Activated CD8-positive, alpha-beta T cell treated with anti-CD3 and anti-CD28 coated beads for 36 hours (primary cell): ENCODE data around the gene LRRC18. TPM values are rescaled to one million over a fixed set of nuclear protein-coding genes. Genes with fewer than 3 reads are reported as not detected.

Experiments
- ATAC-seq: fragments of 200-7000 bp; cut with Tn5 transposase; one replicate; pipeline ENCODE4 v1.10.0; 2021; ENCODE audit warnings: mild to moderate bottlenecking, moderate library complexity
- CTCF ChIA-PET: fragments of 350-600 bp; sonication (Branson Sonifier 250); formaldehyde crosslinking; loops from one replicate; lab custom pipeline; 2021; ENCODE audit warnings: antibody characterized with exemption; lab: Charles Lee
- POLR2A ChIA-PET: fragments of 350-600 bp; sonication (Branson Sonifier 250); formaldehyde crosslinking; loops from one replicate; lab custom pipeline; 2021; ENCODE audit warnings: antibody characterized with exemption; lab: Charles Lee
- DNase-seq: peaks from one replicate; pipeline ENCODE4 v3.0.0-alpha.2; 2020
- H3K27ac Mint-ChIP-seq: one replicate; pipeline ENCODE4 v1.8.0; 2021; ENCODE audit warnings: mild to moderate bottlenecking, mixed read lengths
- H3K27me3 Mint-ChIP-seq: one replicate; pipeline ENCODE4 v1.8.0; 2021; ENCODE audit warnings: mixed read lengths
- H3K36me3 Mint-ChIP-seq: one replicate; pipeline ENCODE4 v1.8.0; 2021; ENCODE audit warnings: low read depth, mixed read lengths
- H3K4me1 Mint-ChIP-seq: one replicate; pipeline ENCODE4 v1.8.0; 2021; ENCODE audit warnings: low read depth, mixed read lengths
- H3K4me3 Mint-ChIP-seq: one replicate; pipeline ENCODE4 v1.8.0; 2021; ENCODE audit warnings: mild to moderate bottlenecking, moderate library complexity, mixed read lengths
- H3K9me3 Mint-ChIP-seq: one replicate; pipeline ENCODE4 v1.8.0; 2021; ENCODE audit warnings: mixed read lengths
- CTCF ChIP-seq: fragments of 200-600 bp; IDR thresholded peaks from one replicate; pipeline ENCODE4 v1.8.0; 2022; ENCODE audit warnings: antibody characterized with exemption, mild to moderate bottlenecking
- intact Hi-C: fragments of 100-400 bp; cut with micrococcal nuclease; formaldehyde crosslinking; loops from one replicate; pipeline ENCODE4 v1.10.0; 2022
- total RNA-seq, 2 experiments: library from RNA; stranded (reverse); gene quantifications; one replicate each; pipeline ENCODE4 v1.2.3, GENCODE V29; 2021

Gene LRRC18
- total RNA-seq, 2 experiments from 2014 or later, result not detected

DNA sequence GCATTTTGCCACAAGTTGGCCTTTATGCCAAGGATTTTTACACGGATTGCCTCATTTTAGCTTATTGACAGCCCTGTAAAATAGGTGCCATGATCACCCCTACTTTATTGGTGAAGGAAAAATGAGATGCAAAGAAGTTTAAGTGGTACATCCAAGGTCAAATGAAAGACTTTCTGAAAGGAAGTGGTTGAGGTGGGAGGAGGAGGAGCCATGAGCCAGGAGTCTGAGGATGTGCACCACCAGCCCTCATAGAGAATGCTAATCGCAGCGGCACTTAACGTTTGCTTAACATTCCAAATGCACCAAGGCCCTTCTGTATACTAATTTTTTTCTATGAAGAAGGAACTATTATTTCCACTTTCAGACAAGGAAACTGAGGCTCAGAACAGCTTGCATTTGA lies 31.0 kb upstream of the LRRC18 start:
- no peak for TF ChIP-seq CTCF

DNA sequence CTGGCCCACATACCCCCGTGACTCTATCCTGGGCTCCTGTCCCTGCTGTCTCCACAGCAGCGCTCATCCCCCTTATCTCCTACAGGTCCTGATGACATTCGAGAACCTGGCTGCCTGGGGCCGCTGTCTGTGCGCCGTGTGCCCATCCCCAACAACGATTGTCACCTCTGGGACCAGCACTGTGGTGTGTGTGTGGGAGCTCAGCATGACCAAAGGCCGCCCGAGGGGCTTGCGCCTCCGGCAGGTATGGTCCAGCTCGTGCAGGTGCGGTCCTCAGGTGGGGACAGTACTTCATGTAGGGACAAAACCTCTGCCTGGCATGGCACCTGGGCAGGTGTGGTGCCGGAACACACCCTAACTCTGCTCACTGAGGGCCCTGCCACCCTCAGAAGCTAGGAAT lies 30.4 kb upstream of the LRRC18 start:
- no peaks in the 10 kb centered on the region for H3K36me3 Mint-ChIP-seq
- H3K9me3 Mint-ChIP-seq, result no peaks in the 10 kb centered on the region
- no peaks in the 10 kb centered on the region for H3K4me1 Mint-ChIP-seq
- ATAC-seq (no peak), DNase-seq (no peak)
- ChIA-PET POLR2A (interaction anchor here (0.6 kb wide), 1 partner anchor 900 kb away, joined by 3 read pairs; no protein-coding TSS in a partner anchor), CTCF (no interaction called here)
- no peak overlapping the region for H3K4me3 Mint-ChIP-seq
- H3K27me3 Mint-ChIP-seq, result no peaks in the 10 kb centered on the region
- no peak overlapping the region for H3K27ac Mint-ChIP-seq
- TF ChIP-seq CTCF, result no peak
- intact Hi-C loops, result no loop called here

More for the DNA sequence above, 31.0 kb upstream of the LRRC18 start:
- ATAC-seq (no peak), DNase-seq (no peak)
- Mint-ChIP-seq H3K4me1 (no peaks in the 10 kb centered on the region), H3K9me3 (no peaks in the 10 kb centered on the region), H3K27ac (no peak overlapping the region), H3K27me3 (no peaks in the 10 kb centered on the region), H3K36me3 (no peaks in the 10 kb centered on the region), H3K4me3 (no peak overlapping the region)
- ChIA-PET POLR2A (interaction anchor here (0.6 kb wide), 1 partner anchor 899 kb away, joined by 3 read pairs; no protein-coding TSS in a partner anchor), CTCF (no interaction called here)
- intact Hi-C loops, result no loop called here

GRCh38 chr10:48968036-48968435 lies 28.4 kb upstream of the LRRC18 start:
- Mint-ChIP-seq H3K27me3 (no peaks in the 10 kb centered on the region), H3K36me3 (no peaks in the 10 kb centered on the region), H3K4me1 (no peaks in the 10 kb centered on the region), H3K9me3 (no peaks in the 10 kb centered on the region), H3K27ac (no peak overlapping the region), H3K4me3 (no peak overlapping the region)
- intact Hi-C loops, result no loop called here
- ChIA-PET CTCF (no interaction called here), POLR2A (no interaction called here)
- TF ChIP-seq CTCF, result no peak
- ATAC-seq (no peak), DNase-seq (no peak)

DNA sequence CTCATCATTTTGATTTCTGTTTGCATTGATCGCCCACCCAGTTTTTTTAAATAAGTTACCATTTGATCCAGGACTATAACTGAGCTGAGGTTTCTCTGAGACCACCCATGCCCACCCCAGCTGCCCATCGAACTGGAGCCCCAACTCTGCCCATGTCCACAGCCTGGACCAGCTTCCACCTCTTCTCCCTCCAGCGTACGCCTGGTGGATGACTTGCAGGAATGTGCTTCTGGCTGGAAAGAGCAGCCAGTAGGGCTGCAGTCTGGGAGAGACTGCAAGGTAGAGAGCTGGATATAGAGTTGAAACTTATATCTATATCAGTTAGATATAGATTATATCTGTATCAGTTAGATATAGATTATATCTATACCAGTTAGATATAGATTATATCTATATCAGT lies 25.8 kb upstream of the LRRC18 start:
- no peaks in the 10 kb centered on the region for H3K27me3 Mint-ChIP-seq
- no peaks in the 10 kb centered on the region for H3K36me3 Mint-ChIP-seq
- no peaks in the 10 kb centered on the region for H3K9me3 Mint-ChIP-seq
- ATAC-seq (no peak), DNase-seq (no peak)
- POLR2A ChIA-PET, result no interaction called here
- no peak overlapping the region for H3K27ac Mint-ChIP-seq
- intact Hi-C loops, result no loop called here
- no peak overlapping the region for H3K4me3 Mint-ChIP-seq
- CTCF ChIA-PET, result no interaction called here
- no peaks in the 10 kb centered on the region for H3K4me1 Mint-ChIP-seq
- TF ChIP-seq CTCF, result no peak

DNA sequence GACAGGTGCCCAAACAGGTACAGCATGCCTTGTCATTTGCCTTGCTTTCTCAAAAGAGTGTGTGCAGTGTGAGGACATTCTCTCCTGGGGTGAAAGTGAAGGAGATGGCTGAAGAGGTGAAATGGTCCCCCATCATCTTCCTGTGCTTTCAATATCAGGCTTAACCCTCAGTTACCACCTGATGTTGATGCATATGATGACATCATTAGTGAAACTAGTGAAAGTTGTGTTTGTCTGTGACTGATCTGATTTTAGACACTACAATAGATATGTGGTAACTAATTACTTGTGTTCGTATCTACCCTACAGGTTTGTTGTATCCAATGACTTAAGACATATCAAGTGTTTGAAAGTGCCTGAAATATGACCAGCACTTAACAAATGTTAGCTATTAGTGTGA lies 24.4 kb upstream of the LRRC18 start:
- no peak for TF ChIP-seq CTCF
- no peaks in the 10 kb centered on the region for H3K4me1 Mint-ChIP-seq
- ChIA-PET CTCF (no interaction called here), POLR2A (no interaction called here)
- intact Hi-C loops, result no loop called here
- no peak overlapping the region for H3K27ac Mint-ChIP-seq
- DNase-seq (no peak), ATAC-seq (no peak)
- no peaks in the 10 kb centered on the region for H3K27me3 Mint-ChIP-seq
- H3K36me3 Mint-ChIP-seq, result no peaks in the 10 kb centered on the region
- H3K4me3 Mint-ChIP-seq, result no peak overlapping the region
- no peaks in the 10 kb centered on the region for H3K9me3 Mint-ChIP-seq
